Middle frontal gyrus (tissue), 1 donor: Measurements from ENCODE around the gene PSMB10.
"Not testable (repeated sequence)": the region's sequence is repeated elsewhere in the genome, so short reads cannot be mapped to it uniquely, and the experiment has no call there.

Source experiments
- DNase-seq: peaks from one replicate; pipeline ENCODE4 v3.0.0-alpha.2; 2015; ENCODE audit warnings: low spot score; ENCODE audit errors: extremely low spot score

Gene PSMB10

DNA sequence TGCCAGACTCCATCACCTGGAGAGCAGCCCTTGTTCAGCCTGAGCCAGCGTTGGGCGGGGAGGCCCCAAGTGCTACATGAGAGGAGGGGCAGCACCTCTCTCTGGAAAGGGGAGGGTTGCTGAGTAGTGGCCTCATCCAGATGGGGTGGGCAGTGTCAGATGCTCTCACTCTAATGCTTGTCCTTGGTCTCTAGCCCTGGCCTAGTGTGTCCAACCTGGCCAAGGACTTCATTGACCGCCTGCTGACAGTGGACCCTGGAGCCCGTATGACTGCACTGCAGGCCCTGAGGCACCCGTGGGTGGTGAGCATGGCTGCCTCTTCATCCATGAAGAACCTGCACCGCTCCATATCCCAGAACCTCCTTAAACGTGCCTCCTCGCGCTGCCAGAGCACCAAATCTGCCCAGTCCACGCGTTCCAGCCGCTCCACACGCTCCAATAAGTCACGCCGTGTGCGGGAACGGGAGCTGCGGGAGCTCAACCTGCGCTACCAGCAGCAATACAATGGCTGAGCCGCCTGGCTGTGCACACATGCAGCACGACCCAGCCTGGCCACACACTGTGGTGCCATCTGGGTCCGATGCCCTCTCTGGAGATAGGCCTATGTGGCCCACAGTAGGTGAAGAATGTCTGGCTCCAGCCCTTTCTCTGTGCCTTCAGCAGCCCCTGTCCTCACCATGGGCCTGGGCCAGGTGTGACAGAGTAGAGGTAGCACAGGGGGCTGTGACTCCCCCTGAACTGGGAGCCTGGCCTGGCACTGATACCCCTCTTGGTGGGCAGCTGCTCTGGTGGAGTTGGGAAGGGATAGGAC is 9.3 kb downstream of the PSMB10 start:
- no peak for DNase-seq

DNA sequence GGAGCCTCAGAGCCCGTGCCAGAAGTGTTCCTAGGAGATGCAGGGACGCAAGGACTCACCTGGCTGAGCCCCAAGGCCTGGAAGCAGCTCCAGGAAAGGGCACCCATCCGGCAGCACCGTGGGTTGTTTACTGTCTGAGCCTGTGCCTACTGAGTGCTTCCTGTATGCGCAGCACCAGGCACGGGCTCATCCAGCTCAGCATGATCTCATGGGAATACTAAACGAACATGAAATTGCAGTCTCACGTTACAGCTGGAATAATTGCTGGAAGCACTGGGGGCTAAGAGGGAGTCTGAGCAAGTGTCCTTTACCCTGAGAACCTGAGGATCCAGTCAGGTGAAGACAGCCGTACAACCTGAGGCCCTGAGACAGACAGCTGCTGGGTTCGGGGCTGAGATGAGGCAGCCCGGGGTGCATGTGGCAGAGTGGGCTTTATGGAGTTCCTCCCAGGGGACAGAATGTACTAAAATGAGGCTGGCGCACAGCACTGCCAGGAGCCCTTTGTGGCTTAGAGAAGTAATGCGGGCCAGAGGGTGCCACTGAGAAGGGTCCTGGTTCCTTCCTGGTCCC is 10.4 kb downstream of the PSMB10 start:
- no peak for DNase-seq

DNA sequence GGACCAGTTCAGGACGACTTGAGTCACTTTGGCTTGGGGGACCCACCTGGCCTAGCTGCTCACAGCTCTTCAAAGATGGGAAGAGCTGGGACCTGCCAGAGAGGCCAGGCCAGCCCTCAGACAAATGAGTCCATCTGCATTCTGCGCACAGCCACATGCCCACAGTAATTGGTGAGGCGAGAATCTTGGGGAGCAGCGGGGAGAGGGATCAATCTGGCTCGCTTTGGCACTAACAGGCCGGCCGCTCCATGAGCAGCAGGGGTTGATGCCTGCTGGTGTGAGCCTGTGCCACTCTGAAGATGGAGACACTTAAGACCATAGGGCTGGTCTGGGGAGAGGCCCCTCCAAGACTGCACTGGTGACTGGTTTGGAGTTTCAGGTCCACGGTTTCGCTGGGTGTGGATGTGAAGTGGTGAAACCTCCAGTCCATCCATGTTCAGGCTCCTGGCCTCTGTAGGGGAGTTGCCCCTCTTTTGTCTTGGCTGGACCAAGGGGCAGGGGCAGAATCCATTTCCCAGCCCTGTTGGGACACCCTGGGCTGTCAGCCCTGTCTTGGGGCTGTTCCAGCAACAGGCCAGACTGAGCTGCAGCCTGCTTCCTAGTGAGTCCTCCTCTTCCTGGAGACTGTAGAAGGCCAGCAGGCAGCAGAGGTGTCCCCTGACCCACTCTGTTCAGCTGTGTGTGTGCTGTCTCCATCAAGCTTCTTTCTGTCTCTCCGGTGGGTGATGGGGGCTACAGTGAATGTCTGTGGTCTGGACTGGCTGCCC is 12.3 kb downstream of the PSMB10 start:
- no peak for DNase-seq

DNA sequence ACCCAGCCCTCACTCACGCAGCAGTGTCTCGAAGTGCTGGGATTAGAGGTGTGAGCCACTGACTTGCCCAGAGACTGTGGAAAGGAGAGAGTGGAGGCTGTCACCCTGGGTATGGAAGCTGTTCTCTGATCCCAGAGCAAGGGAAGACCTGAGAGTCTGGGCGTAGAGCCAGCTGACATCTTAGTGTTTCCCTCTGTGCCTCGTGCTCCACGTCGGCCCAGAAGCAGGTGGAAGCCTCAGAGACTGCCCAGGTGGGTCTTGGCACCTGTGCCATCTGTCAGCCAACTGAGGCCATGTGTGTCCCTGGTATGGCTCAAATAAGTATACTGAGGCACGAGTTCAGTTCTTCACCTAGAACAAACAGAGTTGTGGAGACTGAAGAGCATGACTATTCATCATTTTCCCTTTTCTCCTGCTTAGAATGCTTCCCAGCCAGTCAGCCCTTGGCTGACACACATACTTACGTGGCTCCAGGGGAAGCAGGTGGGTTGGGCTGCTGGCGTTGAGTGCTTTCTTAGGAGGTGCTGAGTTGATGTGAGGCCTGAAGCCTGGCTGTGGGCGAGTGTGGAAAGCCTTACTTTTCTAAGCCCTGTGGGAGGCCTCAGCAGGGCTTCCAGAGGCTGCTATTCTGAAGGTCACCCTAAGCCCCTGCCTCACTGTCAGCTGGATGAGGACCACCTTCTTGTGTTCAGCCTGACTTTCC is 13.1 kb downstream of the PSMB10 start:
- no peak for DNase-seq

DNA sequence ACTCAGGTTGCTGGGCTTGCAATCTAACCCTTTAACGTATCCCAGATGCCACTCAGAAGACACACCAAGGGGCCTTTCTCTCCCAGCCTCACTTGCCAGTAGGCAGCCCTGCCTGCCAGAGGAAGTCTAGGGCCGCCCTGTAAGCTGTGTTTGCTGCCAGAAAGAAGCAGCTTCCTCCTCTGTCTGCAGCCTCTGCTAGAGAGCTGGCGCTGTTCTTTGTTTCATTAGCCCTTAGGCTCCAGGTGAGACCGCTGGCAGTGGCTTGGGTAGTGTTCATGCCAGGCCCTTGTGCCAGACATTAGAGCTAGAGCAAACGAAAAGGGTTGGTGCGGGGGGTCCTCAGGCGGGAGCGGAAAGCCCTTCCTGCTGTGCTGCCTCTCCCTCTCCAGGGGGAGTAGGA is 13.9 kb downstream of the PSMB10 start:
- no peak for DNase-seq

DNA sequence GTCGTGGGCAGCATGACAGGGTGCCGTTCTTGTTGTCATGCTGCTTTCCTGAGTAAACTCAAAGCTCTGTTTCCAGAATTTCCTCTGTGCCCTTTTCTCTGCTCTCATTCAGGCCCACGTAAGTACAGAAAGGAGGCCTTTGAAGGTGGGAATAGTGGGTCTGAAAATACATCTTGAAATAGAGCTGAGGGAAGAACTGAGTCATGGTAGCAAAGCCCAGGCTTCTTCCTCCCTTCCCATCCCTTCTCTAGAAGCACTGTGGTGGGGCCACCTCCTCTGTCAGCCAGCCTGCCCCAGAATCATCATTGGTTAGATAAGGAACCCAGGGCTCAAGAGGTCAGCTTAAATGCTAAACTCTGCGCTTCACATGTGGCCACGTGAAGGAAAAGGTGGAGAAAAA is 14.4 kb downstream of the PSMB10 start:
- DNase-seq, result no peak

DNA sequence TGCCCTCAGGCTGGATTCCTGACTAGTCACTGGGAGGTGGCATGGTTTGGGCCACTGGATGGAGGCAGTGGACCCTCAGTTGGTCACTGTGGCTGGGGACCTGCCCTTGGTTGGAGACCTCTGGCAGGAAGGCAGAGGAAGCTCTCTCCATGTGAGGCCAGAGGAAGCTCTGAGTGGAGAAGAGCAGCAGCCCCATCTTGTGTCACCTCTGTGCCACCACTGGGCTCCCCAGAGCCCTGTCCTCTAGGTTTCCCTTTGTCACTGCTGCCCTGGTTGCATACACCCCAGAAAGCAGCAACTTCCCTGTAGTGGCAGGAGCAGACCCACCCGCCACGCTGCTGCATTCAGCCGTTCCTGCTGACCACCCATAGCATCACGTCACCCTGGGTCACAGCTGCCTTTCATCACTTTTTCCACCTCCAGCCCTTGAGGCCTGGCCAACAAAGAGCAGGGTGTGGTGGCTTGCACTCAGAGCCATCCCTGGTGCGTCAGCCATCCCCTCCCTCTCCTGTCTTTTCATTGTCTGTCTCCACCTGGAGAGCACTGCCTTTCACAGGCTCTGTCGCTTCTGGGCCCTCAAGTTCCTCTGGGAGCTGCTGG is 16.9 kb downstream of the PSMB10 start:
- no peak for DNase-seq

DNA sequence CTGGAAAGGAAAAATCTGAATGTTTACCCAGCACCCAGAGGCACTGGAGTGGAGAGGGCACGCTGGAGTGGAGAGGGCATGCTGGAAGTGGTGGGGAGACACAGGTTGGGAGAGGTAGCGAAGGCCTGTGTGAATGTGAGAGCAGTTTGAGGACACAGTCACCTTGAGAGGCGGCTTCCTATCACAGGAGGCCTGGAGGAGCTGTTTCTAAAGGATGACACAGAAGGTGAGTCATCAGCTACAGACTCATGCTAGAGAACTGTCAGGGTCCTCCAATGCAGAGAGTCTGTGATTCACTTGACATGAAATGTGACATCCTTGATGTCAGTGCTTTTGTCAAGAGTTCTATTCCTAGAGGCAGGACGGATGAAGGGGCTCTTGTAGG is 18.8 kb downstream of the PSMB10 start:
- DNase-seq, result no peak

DNA sequence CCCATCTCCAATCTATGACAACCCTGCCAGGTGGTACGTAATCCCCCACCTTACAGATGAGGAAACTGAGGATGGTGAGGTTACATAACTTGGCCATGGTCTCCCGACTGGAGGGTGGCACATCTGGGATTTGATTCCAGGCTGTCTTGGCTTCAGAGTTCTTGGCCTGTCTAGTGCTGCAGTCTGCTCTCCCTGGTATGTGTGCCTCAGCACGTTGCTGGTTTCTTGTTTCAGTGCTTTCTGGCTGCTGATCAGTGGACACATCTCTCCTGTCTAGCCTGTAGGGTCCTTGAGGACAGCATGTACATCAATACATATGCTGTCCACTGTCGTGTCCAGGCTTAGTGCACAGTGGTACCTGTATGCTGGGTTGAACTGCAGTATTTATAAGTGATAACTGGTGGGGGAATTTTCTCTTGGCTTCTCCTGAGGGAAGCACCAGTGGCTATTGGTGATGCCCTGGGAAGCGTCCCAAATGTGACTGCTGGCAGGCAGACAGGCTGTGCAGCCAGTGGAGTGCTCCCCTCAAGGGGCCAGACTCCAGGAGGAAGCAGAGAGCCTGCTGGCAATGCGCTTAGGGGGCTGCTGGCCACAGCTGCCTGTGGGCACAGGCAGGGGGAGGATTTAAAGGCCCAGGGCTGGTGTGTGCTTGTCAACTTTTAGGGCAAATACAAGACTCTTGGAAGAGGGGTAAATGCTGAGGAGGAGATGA is 19.4 kb downstream of the PSMB10 start:
- DNase-seq, result no peak

DNA sequence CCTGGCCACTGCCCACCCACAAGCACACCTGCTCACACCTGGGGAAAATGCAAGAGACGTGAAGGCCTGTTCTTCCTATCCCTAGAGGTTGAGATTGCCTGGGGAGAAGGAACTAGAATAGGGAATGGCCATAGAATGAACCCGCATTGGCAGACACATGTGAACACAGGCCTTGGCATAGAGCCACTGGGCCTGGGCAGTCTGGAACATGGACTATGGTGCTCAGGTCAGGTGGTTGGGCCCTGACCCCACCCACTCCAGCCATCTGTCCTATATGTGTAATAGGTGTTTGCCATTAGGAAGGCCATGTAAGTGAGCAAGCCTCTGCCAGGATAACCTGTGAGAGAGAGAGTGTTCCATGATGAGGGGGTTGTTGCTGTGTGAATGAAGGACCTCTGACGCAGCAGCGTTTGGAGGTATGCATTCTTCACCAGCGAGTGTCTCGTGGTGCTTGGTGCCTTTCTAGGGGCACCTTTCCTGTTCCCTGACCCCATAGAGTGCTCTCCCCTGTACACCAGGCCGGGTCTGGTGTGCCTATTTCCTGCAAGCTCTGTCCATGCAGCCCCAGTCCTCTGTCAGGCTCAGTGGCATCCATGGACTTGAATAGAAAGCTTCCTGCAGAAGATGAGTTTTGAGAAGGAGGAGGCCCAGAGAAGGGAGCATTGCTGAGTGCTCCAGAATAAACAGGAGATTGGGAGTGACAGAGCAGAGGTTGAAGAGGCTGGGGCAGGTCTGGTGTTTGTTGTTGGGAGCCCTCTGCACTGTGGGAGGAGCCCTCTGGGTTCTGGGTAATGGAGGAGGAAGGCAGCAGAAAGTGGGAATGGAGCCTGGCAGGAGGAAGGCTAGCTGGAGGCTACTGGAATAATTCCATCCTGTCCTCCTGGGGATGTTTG is 20.6 kb downstream of the PSMB10 start:
- DNase-seq, result no peak

DNA sequence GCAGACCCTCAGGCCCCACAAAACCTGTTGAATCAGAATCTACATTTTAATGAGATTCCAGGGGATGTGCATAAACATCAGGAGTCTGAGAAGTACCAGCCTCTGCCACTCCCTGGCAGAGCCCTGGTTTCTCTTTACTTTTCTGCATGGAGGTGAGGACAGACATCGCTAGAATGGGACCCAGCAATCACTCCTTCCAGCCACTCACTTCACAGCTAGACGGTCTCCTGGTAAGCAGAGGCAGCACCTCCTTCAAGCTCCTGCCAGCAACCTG is 21.2 kb downstream of the PSMB10 start:
- not testable (repeated sequence) for DNase-seq

DNA sequence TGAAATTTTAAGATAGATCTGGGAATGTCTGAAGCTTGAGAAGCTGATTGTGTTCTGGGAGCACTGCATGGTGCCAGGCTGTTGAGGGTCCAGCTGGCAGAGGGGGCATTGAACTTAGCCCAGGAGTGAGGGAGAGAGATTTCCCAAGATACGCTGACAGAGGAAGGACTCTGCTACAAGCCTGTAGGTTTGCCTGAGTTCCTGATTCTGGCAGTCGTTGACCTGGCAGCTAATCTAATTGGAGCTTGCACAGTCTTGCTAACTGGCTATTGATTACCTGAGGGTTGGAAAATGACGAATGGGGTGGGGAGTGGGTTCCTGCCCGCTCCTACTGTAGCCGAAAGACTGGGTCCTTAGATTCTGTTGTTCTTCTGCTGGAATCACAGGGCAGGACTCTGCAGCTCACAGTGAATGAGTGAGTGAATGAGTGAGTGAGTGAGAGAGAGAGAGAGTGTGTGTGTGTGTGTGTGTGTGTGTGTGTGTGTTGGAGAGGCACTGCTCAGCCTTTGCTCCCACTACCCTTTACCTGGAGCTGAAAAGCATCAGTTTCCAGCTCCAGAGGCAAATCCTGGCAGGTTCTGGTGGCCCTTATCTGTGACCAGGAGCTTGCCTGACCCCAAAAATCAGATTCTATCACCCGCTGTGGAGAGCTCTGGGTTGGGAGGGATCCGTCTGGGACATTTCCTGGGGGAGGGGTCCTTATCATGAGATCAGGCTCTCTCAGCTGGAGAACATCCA is 21.7 kb downstream of the PSMB10 start:
- no peak for DNase-seq

DNA sequence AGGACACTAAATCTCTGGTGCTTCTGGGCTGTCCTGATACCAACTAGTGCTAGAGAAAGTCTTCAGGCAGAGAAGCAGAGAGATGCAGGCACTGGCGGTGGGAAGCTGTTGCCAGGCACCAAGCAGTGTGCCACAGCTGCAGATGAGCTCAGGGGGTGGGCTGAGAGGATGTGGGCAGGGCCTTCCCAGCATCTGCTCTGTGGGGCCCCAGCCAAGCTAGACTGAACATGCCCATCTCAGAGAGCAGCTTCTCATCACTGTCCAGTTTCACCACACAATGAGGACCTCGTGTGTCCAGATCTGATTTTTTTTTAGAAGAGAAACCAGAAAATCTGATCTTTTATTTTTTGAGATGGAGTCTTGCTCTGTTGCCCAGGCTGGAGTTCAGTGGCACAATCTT is 26.5 kb downstream of the PSMB10 start:
- peak; percentile 62 for DNase-seq

DNA sequence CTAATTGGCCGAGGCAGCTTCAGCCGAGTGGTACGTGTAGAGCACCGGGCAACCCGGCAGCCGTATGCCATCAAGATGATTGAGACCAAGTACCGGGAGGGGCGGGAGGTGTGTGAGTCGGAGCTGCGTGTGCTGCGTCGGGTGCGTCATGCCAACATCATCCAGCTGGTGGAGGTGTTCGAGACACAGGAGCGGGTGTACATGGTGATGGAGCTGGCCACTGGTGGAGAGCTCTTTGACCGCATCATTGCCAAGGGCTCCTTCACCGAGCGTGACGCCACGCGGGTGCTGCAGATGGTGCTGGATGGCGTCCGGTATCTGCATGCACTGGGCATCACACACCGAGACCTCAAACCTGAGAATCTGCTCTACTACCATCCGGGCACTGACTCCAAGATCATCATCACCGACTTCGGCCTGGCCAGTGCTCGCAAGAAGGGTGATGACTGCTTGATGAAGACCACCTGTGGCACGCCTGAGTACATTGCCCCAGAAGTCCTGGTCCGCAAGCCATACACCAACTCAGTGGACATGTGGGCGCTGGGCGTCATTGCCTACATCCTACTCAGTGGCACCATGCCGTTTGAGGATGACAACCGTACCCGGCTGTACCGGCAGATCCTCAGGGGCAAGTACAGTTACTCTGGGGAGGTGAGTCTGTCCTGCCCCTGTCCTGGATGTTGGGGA is 27.5 kb downstream of the PSMB10 start:
- DNase-seq, result no peak

DNA sequence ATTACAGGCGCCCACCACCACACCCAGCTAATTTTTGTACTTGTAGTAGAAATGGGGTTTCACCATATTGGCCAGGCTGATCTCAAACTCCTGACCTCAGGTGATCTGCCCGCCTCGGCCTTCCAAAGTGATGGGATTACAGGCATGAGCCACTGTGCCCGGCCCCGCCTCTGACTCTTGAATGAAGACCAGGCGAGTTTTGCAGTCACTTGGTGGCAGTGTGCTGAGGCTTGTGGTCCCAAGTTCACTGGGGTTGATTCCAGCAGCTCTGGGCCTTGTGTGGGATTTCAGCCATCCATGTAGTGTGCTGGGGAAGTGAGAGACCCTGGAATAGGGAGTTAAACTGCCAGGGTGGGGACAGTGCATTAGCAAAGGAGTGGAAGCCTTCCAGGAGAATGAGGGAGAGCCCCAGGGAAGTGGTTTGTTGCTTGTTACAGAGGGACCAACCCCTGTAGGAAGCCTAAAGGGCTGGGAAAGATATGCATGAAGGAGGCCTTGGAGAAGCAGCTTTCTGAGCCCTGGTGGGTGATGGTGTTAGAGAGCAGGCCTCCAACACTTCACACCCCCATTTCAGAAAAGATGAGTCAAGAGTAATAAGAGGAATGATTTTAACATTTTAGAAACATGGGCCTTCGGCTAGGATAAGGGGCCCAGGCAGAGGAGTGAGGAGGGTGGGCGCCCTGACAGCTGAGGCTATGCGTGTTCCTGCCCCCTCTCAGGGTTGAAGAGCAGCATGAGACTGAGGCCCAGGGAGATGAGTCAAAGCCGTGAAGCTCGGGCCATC is 29.1 kb downstream of the PSMB10 start:
- no peak for DNase-seq

DNA sequence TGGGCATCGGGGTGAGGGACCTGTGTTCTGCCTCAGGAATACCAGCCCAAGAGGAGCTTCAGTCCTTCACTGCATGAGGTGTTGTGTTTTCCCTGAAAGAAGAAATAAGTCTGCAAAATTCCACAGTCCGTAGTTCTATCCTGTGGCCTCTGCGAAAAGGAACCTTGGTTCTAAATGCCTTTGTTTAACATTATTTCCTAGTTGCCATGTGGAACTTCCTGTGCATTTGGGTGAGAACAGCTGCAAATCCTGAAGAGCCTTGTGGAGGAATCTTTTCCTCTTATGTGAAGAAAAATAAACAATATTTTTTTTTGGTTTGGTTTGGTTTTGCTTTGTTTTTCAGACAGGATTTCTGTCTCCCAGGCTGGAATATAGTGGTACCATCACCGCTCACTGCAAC is 33.8 kb downstream of the PSMB10 start:
- no peak for DNase-seq

DNA sequence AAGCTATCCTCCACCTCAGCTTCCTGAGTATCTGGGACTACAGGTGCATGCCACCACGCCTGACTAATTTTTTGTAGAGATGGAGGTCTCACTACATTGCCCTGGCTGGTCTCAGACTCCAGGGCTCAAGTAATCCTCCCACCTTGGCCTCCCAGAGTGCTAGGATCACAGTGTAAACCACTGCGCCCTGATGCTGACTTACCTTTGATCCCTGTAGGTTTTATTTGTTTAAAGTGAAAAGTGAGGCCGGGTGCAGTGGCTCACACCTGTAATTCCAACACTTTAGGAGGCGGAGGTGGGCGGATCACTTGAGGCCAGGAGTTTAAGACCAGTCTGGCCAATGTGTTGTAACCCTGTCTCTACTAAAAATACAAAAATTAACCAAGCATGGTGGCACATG is 34.9 kb downstream of the PSMB10 start:
- DNase-seq, result no peak

DNA sequence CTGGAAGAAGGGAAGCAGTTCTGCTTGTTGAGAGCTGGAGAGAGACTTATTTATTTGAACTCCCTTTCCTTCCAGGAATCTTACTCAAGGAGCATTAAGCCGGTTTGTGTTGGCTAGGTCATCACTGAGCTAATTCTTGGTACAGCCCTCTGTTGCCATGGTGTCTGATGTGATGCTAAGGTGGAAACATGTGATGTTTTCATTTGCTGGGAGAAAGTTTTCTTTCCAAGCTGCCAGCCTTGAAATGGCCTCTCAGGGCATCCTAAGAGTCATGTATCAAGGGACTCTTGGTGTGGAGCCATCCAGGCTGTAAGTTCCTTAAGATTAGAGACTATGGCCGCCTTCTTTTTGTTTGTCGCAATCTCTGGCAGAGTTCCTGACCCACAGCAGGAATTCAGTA is 39.4 kb downstream of the PSMB10 start:
- DNase-seq, result no peak
